AG09319 (cell line): Measurements from ENCODE around the gene UPK3BL2.
"Not testable (repeated sequence)": the region's sequence is repeated elsewhere in the genome, so short reads cannot be mapped to it uniquely, and the experiment has no call there.

Source experiments
- DNase-seq: peaks from one replicate; pipeline ENCODE4 v3.0.0-alpha.2; 2010; ENCODE audit warnings: low read depth; ENCODE audit errors: extremely low read depth
- CTCF ChIP-seq: IDR thresholded peaks from 2 replicates; pipeline ENCODE4 v1.5.1; 2011; ENCODE audit warnings: low read depth, mild to moderate bottlenecking, inconsistent platforms, low read length, moderate library complexity

The UPK3BL2 gene

GRCh38 chr7:102543596-102543995 is at the start of gene UPK3BL2:
TSS of gene UPK3BL2 (minus strand) at chr7:102543696. CDS start at chr7:102543636, 60 bp downstream.
- not testable (repeated sequence) for DNase-seq

GRCh38 chr7:102592477-102593019 is 49.1 kb upstream of the UPK3BL2 start:
- not testable (repeated sequence) for DNase-seq

GRCh38 chr7:102589857-102590256 is 46.4 kb upstream of the UPK3BL2 start:
- DNase-seq, result not testable (repeated sequence)

GRCh38 chr7:102583495-102583894 is 40.0 kb upstream of the UPK3BL2 start:
- DNase-seq, result not testable (repeated sequence)

GRCh38 chr7:102581722-102582121 is 38.2 kb upstream of the UPK3BL2 start:
- not testable (repeated sequence) for DNase-seq

GRCh38 chr7:102578486-102578885 is 35.0 kb upstream of the UPK3BL2 start:
- not testable (repeated sequence) for DNase-seq

GRCh38 chr7:102577315-102578240 is 34.1 kb upstream of the UPK3BL2 start:
- not testable (repeated sequence) for DNase-seq

GRCh38 chr7:102576363-102576762 is 32.9 kb upstream of the UPK3BL2 start:
- DNase-seq, result not testable (repeated sequence)

- DNase-seq, result not testable (repeated sequence)
Observed at GRCh38 chr7:102574607-102575006, 31.1 kb upstream of the UPK3BL2 start.

GRCh38 chr7:102572261-102573239 is 29.1 kb upstream of the UPK3BL2 start, which contains the start of gene POLR2J3:
TSS of gene POLR2J3 (minus strand) at chr7:102572583. CDS start at chr7:102572521, 62 bp downstream.
- TF ChIP-seq CTCF, result peak; percentile 41
- peak; percentile 83 for DNase-seq

- DNase-seq, result not testable (repeated sequence)
Observed at GRCh38 chr7:102568620-102569019, 25.1 kb upstream of the UPK3BL2 start.

- DNase-seq, result not testable (repeated sequence)
Observed at GRCh38 chr7:102550808-102551422, 7.4 kb upstream of the UPK3BL2 start, which contains the start of gene SPDYE2. TSS of gene SPDYE2 (plus strand) at chr7:102551226. CDS start at chr7:102553256, 2,030 bp downstream.

- DNase-seq, result not testable (repeated sequence)
Observed at GRCh38 chr7:102546353-102546752, 2.9 kb upstream of the UPK3BL2 start.

- not testable (repeated sequence) for DNase-seq
Observed at GRCh38 chr7:102545288-102545687, 1.8 kb upstream of the UPK3BL2 start.

- not testable (repeated sequence) for DNase-seq
Observed at GRCh38 chr7:102544372-102544771, 876 bp upstream of the UPK3BL2 start.

GRCh38 chr7:102542771-102543170 is 725 bp downstream of the UPK3BL2 start:
- DNase-seq, result not testable (repeated sequence)

- not testable (repeated sequence) for DNase-seq
Observed at GRCh38 chr7:102542083-102542482, 1.4 kb downstream of the UPK3BL2 start.

- not testable (repeated sequence) for DNase-seq
Observed at GRCh38 chr7:102540604-102541003, 2.9 kb downstream of the UPK3BL2 start.
